HEK293T (cell line): ENCODE results near the gene PRPH2.

Source experiments
- BHLHE40 ChIP-seq: fragments of 450-650 bp; IDR thresholded peaks from 2 replicates; pipeline ENCODE4 v1.6.1; 2016; ENCODE audit warnings: mild to moderate bottlenecking, moderate library complexity, borderline replicate concordance
- ELF4 ChIP-seq: fragments of 450-650 bp; IDR thresholded peaks from 2 replicates; pipeline ENCODE4 v1.6.1; 2017; ENCODE audit warnings: antibody characterized with exemption
- FOXA1 ChIP-seq: fragments of 450-650 bp; IDR thresholded peaks from 2 replicates; pipeline ENCODE4 v1.6.1; 2016; ENCODE audit warnings: mild to moderate bottlenecking
- FOXK2 ChIP-seq: fragments of 450-650 bp; IDR thresholded peaks from 2 replicates; pipeline ENCODE4 v1.6.1; 2016; ENCODE audit warnings: mild to moderate bottlenecking
- SP1 ChIP-seq: fragments of 450-650 bp; IDR thresholded peaks from 2 replicates; pipeline ENCODE4 v1.6.1; 2017
- SUZ12 ChIP-seq: fragments of 450-650 bp; IDR thresholded peaks from 2 replicates; pipeline ENCODE4 v1.6.1; 2016; ENCODE audit warnings: mild to moderate bottlenecking
- TARDBP ChIP-seq: fragments of 450-650 bp; IDR thresholded peaks from 2 replicates; pipeline ENCODE4 v1.6.1; 2016
- TF ChIP-seq, protein P1 (sequence below): fragments of 450-650 bp; IDR thresholded peaks from 2 replicates; pipeline ENCODE4 v1.6.1; 2016

DNA sequence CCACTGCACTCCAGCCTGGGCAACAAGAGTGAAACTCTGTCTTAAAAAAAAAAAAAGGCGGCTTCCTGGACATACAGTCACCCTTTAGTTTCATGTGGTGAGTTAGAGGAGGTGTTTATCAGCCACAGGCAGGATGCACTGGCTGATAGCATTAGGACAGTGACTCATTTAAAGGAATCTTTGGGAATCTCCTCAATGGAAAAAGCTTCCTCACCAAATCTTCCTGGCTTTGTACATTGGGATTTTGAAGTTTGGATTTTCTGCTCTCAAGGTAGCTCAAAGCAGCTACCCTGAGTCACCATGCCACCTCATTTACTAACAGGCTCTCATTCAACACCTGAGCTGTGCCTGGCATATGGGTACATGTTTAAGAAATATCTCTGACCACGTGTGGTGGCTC lies 20.2 kb downstream of the PRPH2 start:
- TF ChIP-seq BHLHE40 (no peak), ELF4 (no peak), FOXA1 (no peak), FOXK2 (no peak), SUZ12 (no peak), TARDBP (no peak), SP1 (no peak)
- TF ChIP-seq, protein P1, sequence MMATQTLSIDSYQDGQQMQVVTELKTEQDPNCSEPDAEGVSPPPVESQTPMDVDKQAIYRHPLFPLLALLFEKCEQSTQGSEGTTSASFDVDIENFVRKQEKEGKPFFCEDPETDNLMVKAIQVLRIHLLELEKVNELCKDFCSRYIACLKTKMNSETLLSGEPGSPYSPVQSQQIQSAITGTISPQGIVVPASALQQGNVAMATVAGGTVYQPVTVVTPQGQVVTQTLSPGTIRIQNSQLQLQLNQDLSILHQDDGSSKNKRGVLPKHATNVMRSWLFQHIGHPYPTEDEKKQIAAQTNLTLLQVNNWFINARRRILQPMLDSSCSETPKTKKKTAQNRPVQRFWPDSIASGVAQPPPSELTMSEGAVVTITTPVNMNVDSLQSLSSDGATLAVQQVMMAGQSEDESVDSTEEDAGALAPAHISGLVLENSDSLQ = no peak
